ENCODE measurements around the gene SPATA6. TPM values are rescaled to one million over a fixed set of nuclear protein-coding genes. Genes with fewer than 3 reads are reported as not detected.

SPATA6 gene
- total and polyA plus RNA-seq, 2 experiments from 2014 or later: 3.4 to 4.5 TPM

GRCh38 chr1:48414264-48414663 lies 57.7 kb downstream of the SPATA6 start:
- Histone ChIP-seq H3K79me2 (no peaks in the 10 kb centered on the region), H2AFZ (no peak overlapping the region), H3K4me3 (no peak overlapping the region), H3K4me2 (no peak overlapping the region), H3K27me3 (no peaks in the 10 kb centered on the region), H3K27ac (no peak overlapping the region), H3K9me3 (ENCODE audit: low read depth) (no peaks in the 10 kb centered on the region), H3K4me1 (ENCODE audit: insufficient read depth) (no peaks in the 10 kb centered on the region), H3K36me3 (replicated peaks; ENCODE audit: insufficient read depth, low read depth) (no peaks in the 10 kb centered on the region), H3K9me2 (replicated peaks; ENCODE audit: insufficient read depth) (no peaks in the 10 kb centered on the region), H4K20me1 (ENCODE audit: insufficient read depth, poor library complexity, severe bottlenecking) (no peaks in the 10 kb centered on the region)
- TF ChIP-seq CTCF (IDR thresholded peaks at IDR 0.05; ENCODE audit: poor library complexity) (no peak), EZH2 (IDR thresholded peaks at IDR 0.05; ENCODE audit: borderline replicate concordance) (no peak), EZH2phosphoT487 (IDR thresholded peaks at IDR 0.05; ENCODE audit: low read depth, severe bottlenecking, unreplicated experiment) (no peak)
- WGBS (ENCODE audit: low lambda C conversion rate, missing lambda C conversion rate): 87% methylated on average over 2 of the region's 2 CpGs
- DNase-seq (ENCODE audit: low spot score): no peak

GRCh38 chr1:48405940-48406339 lies 66.1 kb downstream of the SPATA6 start:
- DNase-seq (ENCODE audit: low spot score): no peak
- H3K27me3 ChIP-seq: no peaks in the 10 kb centered on the region
- no peaks in the 10 kb centered on the region for H4K20me1 ChIP-seq (ENCODE audit: insufficient read depth, poor library complexity, severe bottlenecking)
- H3K79me2 ChIP-seq: no peaks in the 10 kb centered on the region
- no peak overlapping the region for H2AFZ ChIP-seq
- H3K9me3 ChIP-seq (ENCODE audit: low read depth): no peaks in the 10 kb centered on the region
- H3K4me2 ChIP-seq: no peak overlapping the region
- no peaks in the 10 kb centered on the region for H3K36me3 ChIP-seq (replicated peaks; ENCODE audit: insufficient read depth, low read depth)
- TF ChIP-seq EZH2phosphoT487 (IDR thresholded peaks at IDR 0.05; ENCODE audit: low read depth, severe bottlenecking, unreplicated experiment) (no peak), CTCF (IDR thresholded peaks at IDR 0.05; ENCODE audit: poor library complexity) (no peak), EZH2 (IDR thresholded peaks at IDR 0.05; ENCODE audit: borderline replicate concordance) (no peak)
- H3K27ac ChIP-seq: no peak overlapping the region
- H3K9me2 ChIP-seq (replicated peaks; ENCODE audit: insufficient read depth): no peaks in the 10 kb centered on the region
- 85% methylated on average over 2 of the region's 2 CpGs for WGBS (ENCODE audit: low lambda C conversion rate, missing lambda C conversion rate)
- H3K4me1 ChIP-seq (ENCODE audit: insufficient read depth): no peaks in the 10 kb centered on the region
- H3K4me3 ChIP-seq: no peak overlapping the region

- Histone ChIP-seq H3K4me2 (no peak overlapping the region), H3K9me2 (replicated peaks; ENCODE audit: insufficient read depth) (no peaks in the 10 kb centered on the region), H4K20me1 (ENCODE audit: insufficient read depth, poor library complexity, severe bottlenecking) (no peaks in the 10 kb centered on the region), H2AFZ (no peak overlapping the region), H3K79me2 (no peaks in the 10 kb centered on the region), H3K27me3 (no peaks in the 10 kb centered on the region), H3K27ac (no peak overlapping the region), H3K4me3 (no peak overlapping the region), H3K9me3 (ENCODE audit: low read depth) (no peaks in the 10 kb centered on the region), H3K4me1 (ENCODE audit: insufficient read depth) (no peaks in the 10 kb centered on the region), H3K36me3 (replicated peaks; ENCODE audit: insufficient read depth, low read depth) (no peaks in the 10 kb centered on the region)
- 88% methylated on average over 1 of the region's 1 CpG for WGBS (ENCODE audit: low lambda C conversion rate, missing lambda C conversion rate)
- TF ChIP-seq EZH2 (IDR thresholded peaks at IDR 0.05; ENCODE audit: borderline replicate concordance) (no peak), EZH2phosphoT487 (IDR thresholded peaks at IDR 0.05; ENCODE audit: low read depth, severe bottlenecking, unreplicated experiment) (no peak), CTCF (IDR thresholded peaks at IDR 0.05; ENCODE audit: poor library complexity) (no peak)
- DNase-seq (ENCODE audit: low spot score): no peak
Observed at GRCh38 chr1:48405400-48405799, 66.6 kb downstream of the SPATA6 start.

- WGBS (ENCODE audit: low lambda C conversion rate, missing lambda C conversion rate): 81% methylated on average over 2 of the region's 2 CpGs
- no peak for TF ChIP-seq EZH2phosphoT487 (IDR thresholded peaks at IDR 0.05; ENCODE audit: low read depth, severe bottlenecking, unreplicated experiment)
- TF ChIP-seq CTCF (IDR thresholded peaks at IDR 0.05; ENCODE audit: poor library complexity): no peak
- Histone ChIP-seq H3K27ac (no peak overlapping the region), H2AFZ (no peak overlapping the region), H4K20me1 (ENCODE audit: insufficient read depth, poor library complexity, severe bottlenecking) (no peaks in the 10 kb centered on the region), H3K4me3 (no peak overlapping the region), H3K4me1 (ENCODE audit: insufficient read depth) (no peaks in the 10 kb centered on the region), H3K27me3 (no peaks in the 10 kb centered on the region), H3K9me2 (replicated peaks; ENCODE audit: insufficient read depth) (no peaks in the 10 kb centered on the region), H3K79me2 (no peaks in the 10 kb centered on the region), H3K36me3 (replicated peaks; ENCODE audit: insufficient read depth, low read depth) (no peaks in the 10 kb centered on the region), H3K4me2 (no peak overlapping the region), H3K9me3 (ENCODE audit: low read depth) (no peaks in the 10 kb centered on the region)
- peak; percentile 6 for DNase-seq (ENCODE audit: low spot score)
Observed at GRCh38 chr1:48402599-48402998, 69.4 kb downstream of the SPATA6 start.
